Measurements from ENCODE around the gene ERAL1.

GRCh38 chr17:28856028-28856574 is 1.3 kb downstream of the ERAL1 start:
- TF ChIP-seq CTCF (conservative IDR thresholded peaks at IDR 0.05 in 1 of 2, IDR thresholded peaks at IDR 0.05 in 1 of 2; ENCODE audit: low read depth in 1 of 2, low read length in 2 of 2) = no peak
- no peak for TF ChIP-seq EZH2 (IDR thresholded peaks at IDR 0.05; ENCODE audit: low read length, missing control alignments)

All from fibroblast of lung (primary cell).